GM19463 (cell line): ENCODE measurements around the gene MLIP.
"Not testable (repeated sequence)": the region's sequence is repeated elsewhere in the genome, so short reads cannot be mapped to it uniquely, and the experiment has no call there.

Experiments used
- ATAC-seq: cut with Tn5 transposase; IDR thresholded peaks from one replicate; pipeline ENCODE4 v1.9.1; 2021; ENCODE audit warnings: mild to moderate bottlenecking, moderate library complexity; ENCODE audit not compliant: unreplicated experiment

MLIP gene

DNA sequence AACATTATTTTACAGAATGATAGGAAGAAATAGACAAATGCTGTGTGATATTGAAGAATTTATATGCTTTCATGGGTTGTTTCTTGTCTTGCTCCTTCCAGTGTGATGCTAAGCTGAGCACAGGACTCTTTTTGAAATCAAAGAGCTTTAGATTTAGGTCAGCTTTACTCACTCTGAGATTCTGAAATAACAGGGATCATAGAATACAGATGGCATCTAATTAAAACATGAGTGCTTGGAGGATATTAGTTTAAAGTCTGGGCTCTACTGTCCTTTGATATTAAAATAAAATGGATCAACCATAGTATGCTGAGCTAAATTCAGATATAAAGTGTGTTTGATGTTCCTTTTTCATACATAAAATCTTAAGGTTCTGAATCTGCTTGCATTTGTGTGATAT is 29.6 kb downstream of the MLIP start:
- ATAC-seq = no peak

DNA sequence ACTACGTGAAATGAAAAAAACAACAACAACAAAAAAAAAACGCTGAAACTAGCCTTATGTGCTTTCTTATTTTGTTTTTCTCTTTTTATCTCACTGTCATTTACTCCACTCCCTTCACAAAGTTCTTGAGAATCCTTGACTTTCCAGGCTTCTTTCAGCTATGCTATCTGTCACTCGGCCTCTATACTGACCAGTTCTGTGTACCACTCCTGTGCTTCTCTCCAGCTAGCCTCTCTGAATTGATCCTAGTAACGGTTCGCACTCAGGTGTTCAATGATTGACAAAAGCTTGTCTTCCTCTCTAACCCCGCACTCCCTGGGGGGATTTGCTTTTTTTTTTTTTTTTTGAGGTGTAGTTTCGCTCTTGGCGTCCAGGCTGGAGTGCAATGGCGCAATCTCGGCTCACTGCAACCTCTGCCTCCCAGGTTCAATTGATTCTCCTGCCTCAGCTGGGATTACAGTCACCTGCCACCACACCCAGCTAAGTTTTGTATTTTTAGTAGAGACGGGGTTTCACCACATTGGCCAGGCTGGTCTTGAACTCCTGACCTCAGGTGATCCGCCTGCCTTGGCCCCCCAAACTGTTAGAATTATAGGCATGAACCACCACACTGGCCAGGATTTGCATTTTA is 31.8 kb downstream of the MLIP start:
- ATAC-seq = no peak

DNA sequence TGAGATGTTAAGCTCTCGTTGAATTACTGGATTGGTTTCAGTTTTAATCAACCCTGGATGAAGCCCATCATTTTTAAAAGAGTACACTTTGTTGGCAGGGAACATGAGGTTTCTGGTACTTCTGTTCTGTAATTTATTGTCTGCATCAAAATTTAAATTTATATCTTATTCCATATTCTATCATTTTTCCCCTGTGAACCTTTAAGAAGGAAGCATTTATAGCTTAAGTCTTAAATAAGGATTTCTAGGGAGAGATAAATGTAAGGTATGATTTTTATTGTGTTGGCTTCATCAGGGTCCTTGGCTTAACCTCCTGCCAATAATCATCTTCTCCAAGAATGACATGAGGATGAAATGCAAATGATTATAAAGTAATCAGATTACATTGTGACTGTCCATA is 40.6 kb downstream of the MLIP start:
- ATAC-seq = no peak

DNA sequence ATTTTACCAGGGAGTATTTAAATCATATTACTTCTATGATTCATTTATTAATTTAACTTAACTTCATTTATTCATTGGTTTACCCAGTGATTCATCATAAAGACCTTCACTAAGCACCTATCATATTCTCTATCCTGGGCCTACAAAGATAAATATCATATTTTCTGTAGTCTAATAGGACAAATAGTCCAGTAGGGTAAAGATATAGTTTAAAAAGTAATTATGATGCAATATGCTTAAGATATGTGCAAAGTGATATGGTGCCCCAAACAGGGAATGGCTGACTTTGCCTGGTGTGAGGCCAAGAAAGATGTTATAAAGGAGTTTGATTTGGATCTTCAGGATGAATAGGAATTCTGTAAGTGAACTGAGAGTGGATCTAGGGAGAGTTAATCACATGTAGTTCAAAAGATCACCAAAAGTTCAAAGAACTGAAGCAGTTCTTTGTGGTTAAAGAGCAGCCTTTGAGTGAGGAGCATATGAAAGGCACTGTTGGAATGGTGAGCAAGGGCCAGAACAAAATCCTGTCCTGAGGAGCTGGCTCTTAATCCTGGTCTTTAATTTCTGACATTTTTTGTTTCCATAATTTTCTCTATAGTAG is 45.5 kb downstream of the MLIP start:
- no peak for ATAC-seq

DNA sequence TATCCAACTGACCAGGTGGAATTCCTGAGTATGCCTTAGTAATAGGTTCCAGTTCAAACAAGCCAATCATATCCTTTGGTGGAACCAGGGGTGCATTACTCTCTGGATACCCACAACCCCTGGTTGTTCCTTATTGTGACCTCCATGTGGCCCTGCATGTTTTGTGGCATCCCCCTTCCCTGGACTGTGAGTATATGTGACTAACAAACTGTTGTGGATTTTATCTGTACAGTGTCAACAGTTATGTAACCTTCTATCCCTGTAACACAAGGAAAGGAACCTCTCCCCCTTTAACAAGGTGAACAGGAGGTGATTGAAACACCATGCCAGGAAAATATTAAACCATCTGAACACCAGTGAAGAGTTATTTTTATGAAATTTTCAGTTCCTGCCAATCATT is 46.2 kb downstream of the MLIP start:
- ATAC-seq = no peak

DNA sequence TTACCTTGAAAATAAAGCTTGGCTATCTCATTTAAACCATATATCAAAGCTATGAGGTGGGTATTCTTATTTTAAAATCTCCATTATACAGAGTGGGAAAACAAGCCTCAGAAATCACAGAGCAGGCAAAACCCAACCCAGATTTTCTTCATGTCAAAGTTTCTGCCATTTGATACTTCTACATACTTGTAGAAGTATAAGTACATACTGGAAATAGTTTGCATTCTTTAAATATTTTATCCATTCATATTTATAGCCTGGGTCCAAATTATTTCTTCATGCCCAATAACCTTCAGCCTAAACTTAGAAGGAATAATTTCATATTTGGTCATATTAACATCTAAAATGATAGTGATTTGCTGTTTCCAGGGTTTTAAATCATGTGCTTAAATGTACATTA is 61.8 kb downstream of the MLIP start:
- ATAC-seq = no peak

DNA sequence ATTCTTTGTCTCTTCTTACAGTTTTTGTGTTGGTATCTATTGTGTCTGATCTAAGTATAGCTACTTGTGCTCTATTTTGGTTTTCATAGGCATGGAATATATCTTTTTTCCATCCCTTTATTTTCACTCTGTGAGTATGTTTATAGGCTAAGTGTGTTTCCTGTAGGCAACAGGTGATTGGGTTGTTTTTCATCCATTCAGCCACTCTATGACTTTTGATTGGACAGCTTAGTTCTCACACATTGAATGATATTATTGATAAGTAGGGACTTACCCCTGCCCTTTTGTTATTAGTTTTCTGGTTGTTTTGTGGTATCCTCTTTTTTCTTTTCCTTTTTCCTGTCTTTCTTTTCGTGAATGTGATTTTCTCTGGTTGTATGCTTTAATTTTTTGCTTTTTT is 67.9 kb downstream of the MLIP start:
- ATAC-seq = no peak

DNA sequence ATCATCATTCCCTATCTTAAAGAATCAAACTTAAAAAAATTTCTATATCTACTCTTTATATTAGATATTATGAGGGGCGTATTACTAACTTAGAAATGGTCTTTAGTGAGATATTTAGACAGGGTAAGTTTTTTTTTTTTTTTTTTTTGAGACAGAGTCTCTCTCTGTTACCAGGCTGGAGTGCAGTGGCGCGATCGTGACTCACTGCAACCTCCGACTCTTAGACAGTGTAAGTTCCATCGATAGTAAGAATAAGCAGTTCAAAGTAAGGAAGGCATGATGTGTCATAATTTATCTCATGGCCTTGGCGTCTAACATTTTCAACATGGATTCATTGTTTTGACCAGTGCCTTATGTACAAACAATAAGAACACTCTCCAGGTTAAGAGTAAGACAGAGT is 72.4 kb downstream of the MLIP start:
- no peak for ATAC-seq

DNA sequence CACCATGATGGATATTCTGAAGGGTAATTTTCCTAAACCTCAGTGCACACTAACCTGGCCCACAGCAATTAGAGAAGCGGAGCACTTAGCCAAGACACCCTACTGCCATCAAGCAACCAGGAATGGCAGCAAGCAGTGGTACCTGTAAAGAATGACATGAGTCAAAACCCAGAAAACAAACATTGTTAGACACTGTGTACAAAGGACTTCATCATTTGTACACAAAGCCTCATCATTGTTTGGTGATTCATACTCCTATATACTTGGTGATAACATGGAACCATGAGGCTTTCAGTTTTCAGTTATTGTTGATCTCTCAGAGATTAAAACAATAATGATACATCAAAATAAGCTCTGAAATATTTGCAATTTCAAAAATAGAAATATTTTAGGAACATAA is 74.6 kb downstream of the MLIP start:
- ATAC-seq = no peak

DNA sequence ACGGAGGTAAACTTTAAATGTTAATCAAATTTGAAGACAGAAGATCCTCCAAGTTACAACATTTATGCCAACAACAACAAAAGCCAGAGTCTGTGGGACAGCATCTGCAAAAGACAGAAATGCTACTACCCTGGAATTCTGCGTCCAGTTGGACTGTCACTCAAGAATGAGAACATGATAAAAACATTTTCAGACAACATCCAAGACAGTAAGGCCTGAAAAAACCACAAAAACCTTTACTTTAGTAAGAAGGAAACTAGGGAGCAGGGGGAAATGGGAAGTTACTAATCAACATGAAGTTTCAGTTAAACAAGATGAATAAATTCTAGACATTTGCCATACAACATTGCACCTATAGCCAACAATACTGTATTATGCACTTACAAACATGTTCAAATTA is 77.6 kb downstream of the MLIP start:
- ATAC-seq = no peak

DNA sequence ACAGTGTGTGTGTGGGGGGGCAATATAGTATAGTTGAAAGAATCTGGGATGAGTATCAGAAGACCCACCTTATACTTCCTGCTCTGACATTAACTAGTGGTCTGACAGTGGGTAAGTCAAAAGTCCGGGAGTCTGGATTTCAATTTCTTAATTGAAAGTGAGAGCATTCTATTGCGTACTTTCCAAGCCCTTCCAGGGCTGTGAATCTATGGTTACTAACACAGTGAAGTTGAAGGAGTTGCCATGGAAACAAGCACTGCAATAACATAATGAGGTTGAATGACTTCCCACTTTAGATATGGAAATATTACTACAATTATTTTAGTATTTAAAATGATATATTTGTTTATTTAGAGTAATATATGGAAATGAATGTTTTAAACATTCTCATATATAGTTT is 80.2 kb downstream of the MLIP start:
- no peak for ATAC-seq

DNA sequence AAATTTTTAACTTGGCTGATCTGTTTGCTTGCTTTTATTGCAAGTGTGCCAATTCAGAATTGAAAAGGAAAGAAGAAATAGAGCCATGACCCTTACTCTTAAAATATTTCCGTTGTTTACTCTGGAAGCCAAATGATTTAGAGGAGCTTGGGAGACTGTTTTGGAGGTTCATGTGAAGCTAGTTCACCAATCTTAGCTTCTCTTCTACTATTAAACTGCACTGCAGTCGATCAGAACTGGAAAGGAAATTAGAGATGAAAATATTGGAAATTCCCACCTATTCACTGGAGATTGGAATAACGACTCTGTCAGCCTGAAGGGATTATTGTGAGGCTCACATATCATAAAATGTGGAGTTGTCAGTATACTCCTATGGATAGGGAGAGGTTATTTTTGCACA is 81.8 kb downstream of the MLIP start:
- ATAC-seq = no peak

DNA sequence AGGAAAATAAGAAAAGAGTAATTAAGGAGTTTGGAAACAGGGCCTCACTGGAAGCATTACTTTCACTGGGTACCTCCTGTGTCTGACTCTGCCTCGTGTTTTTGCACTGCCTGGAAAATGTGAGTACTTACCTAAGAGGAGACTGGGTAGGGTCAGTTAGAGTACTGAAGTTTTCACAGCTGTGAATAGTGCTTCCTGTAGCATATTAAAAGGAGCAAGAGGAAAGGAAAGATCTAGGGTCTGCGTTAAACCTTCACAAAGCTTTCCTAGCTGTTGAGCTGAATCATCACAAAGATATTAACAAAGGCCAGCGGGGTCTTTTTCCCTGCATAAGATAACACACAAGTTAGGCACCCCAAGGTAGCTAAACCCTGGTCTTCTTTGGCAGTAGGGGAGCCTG is 82.3 kb downstream of the MLIP start:
- ATAC-seq = no peak

DNA sequence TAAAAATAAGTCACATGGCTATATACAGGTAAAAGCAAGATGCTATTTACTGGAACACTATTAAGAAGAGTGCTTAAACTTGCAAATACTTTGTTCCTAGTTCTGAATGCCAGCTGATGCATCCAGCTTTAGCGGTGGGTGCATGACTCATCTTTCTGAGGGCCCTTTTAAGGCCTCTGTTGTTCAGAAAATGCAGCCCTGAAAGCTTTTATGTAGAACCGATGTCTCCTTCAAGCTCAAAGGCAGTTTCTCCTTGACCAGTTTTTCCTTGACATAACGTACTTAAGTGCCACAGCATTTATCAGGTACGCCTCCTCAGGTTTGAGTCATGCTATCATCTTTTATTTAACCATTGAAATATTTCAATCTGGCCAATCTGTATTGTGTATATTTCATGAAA is 82.8 kb downstream of the MLIP start:
- ATAC-seq = no peak

DNA sequence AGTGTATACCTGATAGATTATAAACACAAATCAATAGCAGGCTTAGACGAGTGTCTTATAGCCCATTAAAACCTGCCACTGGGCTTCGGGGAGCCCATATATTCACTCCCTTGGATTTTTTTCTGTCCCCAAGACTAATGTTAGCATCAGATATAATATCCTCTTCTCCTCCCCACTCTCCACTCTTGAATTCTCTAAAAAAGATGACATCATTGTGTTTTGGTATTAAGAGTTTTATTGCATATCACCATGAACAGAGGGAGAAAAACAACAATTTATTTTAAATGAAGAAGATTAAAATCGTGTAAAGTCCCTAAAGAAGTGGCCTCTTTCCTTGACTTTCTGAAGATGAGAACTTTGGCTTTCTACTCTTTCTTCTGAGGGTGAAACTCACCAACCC is 84.4 kb downstream of the MLIP start:
- ATAC-seq = no peak

DNA sequence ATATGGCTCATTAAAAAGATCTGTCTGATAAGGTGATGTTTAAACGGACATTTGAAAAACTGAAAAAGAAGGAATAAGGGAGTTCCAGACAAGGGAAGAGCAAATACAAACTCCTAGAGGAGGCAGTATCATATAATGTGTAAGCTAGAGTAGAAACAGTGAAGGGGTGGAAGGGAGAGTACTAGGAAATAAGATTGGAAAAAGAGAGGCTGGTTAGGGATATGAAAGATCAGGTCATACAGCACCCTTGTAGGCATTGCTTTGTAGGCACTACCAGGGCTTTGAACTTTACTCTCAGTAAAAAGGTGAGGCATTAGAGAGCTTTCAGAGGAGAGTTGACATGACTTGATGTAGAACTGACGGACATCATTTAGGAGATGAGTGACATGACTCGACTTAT is 85.7 kb downstream of the MLIP start:
- no peak for ATAC-seq

DNA sequence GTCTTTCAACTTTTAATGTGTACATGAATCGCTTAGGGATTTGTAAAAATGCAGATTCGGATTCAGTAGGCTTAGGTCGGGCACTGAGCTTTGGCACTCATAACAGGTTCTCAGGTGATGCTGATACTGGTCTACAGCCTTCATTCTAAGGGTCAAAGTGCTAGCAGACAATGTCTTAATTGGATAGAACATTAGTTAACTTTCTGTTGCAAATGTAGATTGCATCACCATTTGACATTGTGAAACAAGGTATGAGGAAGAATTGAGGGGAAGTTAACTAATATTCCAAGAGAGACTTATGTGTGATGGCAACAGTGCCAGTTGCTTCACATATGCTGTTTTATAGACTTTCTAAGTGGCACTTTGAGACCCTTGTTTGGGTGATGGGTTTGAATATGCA is 86.9 kb downstream of the MLIP start:
- ATAC-seq = no peak

DNA sequence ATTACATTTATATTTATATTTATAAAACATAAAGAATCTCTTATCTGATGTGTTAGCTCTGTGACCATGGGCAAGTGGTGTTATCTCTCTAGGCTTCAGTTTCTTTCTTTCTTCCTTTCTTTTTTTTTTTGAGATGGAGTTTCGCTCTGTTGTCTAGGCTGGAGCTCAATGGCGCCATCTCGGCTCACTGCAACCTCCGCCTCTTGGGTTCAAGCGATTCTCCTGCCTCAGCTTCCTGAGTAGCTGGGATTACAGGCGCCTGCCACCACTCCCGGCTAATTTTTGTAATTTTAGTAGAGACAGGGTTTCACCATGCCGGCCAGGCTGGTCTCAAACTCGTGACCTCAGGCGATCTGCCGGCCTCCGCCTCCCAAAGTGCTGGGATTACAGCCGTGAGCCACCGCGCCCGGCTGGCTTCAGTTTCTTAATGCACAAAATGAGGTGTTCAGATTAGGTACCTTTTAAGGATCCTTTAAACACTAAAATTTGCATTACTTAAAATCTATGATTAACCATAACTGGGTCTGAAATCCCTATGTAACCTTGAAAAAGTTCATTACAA is 92.3 kb downstream of the MLIP start:
- not testable (repeated sequence) for ATAC-seq

DNA sequence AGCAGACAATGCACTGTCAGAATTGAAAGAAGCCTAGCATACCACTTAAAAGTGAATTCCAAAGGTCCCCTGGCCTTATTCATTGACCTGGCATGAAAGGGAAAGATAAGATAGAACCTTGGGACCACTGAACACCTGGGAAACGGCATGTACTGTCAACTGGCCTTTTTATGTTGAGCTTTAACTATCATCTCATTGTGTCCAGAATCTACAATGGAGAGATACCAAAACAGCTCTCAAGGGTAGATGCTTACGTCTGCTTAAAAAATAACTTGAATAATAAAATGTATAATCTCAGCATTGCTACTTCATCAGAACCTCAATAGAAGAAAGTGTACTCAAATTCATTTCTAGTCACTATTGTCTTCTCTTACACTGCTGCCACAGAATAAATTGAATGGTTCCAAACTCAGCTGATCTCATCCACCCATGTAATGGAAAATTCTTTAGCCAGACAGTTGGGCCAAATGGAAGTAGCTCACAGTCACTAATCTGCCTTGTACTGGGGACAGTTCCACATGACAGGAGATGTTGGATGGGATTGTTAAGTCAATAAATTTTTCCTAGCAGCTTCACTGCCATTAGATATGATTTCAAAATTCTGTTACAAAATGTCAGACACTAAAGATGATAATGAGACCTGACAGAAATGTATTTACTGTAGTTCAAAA is 93.8 kb downstream of the MLIP start:
- no peak for ATAC-seq

DNA sequence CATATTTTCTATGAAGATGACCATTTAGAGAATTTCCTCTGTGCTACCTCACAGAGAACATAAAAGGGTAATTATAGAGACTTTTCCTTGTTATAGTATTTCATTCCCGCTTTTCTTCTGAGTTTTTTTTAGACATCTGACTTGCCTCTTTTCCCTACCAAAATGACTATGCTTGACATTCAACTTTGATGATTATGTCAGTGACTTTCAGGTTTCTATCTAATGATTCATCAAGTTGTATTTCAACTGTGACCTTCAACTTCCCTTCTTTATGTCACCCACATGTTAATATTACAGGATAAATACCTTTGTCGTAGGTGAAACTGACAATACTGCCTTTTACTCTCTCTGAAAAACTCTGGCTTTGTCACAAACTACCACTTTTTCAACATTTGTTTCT is 95.3 kb downstream of the MLIP start:
- no peak for ATAC-seq

DNA sequence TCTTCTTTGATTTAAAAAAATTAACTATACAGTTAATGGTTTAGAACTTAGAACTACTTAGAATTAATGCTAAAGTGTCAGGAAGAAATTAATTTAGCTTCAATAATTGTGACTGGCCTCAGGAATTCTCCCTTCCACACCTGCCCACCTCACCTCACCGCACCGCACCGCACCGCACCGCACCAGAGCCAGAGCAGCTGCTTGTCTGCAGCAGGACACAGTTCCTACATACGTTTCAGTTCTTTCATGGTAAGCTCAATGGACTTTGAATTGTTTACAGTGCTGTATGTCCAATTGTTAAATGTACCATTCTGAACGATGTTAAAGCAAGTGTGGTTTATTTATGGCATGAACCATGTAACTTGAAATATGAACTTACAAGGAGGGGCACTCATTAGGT is 98.7 kb downstream of the MLIP start:
- ATAC-seq = not testable (repeated sequence)

DNA sequence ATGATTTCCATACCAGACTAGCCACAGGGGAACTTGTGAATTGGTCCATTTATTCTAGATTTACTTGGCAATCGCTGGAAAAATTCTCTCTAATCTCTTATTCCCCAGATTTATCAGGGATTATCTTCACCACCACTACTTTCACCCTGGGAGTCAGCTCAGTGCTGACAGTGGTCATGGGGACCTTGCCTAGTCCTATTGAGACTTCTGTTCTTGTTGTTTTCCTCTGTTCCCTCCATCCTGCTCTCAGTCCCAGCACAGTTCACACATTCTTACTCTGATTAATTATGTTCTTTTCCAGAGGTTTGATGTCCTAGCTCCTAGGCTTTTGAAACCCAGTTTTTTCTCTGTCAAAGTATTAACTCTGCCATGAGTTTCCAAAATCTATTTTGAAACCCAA is 103.0 kb downstream of the MLIP start:
- no peak for ATAC-seq
